Vein endothelial cell (primary cell): ENCODE measurements around the gene FEM1B. TPM values are rescaled to one million over a fixed set of nuclear protein-coding genes. Genes with fewer than 3 reads are reported as not detected.

Source experiments
- total RNA-seq: library from RNA; depleted of rRNA; stranded (reverse); fragments of >200 nt; gene quantifications from 2 replicates; pipeline ENCODE4 v1.2.3, GENCODE V29; 2012

Gene FEM1B
- total RNA-seq, result 39.8 and 41.5 TPM in 2 replicates

DNA sequence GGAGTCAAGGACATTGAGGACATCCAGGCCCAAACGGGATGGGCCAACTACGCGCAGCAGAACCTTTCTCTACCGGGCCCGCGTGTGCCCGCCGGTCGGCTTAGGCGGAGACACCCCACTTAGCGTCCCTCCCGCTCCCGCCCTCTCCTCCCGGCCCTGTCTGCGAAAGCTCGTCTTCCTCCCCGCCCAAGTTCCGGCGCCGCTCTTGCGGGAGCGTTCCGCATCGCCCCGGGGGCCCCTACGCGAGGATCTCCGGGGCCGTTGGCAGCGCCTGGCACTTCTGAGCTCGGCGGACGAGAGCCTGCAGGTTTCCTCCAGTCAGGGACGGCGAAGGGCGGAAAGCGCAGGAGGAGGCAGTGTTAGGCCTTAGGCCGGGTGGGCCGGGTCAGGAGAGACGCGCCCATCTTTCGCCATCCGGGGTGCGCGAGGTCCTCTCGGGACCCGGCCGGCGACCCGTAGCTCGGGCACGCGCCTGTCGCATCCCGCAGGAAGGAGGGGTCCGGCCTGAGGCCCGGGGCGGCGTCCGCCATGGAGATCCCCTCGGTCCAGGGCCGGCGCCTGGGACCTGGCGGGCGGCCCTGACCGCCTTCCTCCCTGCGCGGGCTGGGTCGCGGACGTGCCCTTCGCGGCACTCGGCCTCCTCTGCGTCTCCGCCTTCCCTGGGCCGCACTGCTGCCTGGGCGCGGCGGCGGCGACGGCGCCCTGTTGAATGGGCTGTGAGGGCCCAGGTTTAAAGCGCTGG lies at the start of gene FEM1B:
Gene FEM1B, plus strand, starts transcription at position 143 of the 742 bp plus-strand sequence. CDS start 673 bp downstream, outside the sequence.

GRCh38 chr15:68229386-68230156 lies 48.0 kb upstream of the FEM1B start, which contains the start of gene CLN6:
CLN6 (minus strand) TSS chr15:68229728; CDS start chr15:68229584, 144 bp downstream.

Other genes starting within 250 kb of the FEM1B start
- 33.3 and 34.0 TPM in 2 replicates for gene PIAS1, start 223.4 kb upstream of the FEM1B start, total RNA-seq
- gene CALML4, start 72.4 kb upstream of the FEM1B start, total RNA-seq, result 2.0 and 3.2 TPM in 2 replicates
- gene CLN6, start 48.0 kb upstream of the FEM1B start, total RNA-seq, result 21.6 and 28.4 TPM in 2 replicates
- gene ITGA11, start 154.4 kb downstream of the FEM1B start, total RNA-seq, result 2.4 and 2.6 TPM in 2 replicates